ENCODE measurements around the gene CAMSAP1. TPM values are rescaled to one million over a fixed set of nuclear protein-coding genes. Genes with fewer than 3 reads are reported as not detected.

The CAMSAP1 gene
- total RNA-seq, 4 donors from 2014 or later: 31.2 to 85.3 (median 51.6) TPM

DNA sequence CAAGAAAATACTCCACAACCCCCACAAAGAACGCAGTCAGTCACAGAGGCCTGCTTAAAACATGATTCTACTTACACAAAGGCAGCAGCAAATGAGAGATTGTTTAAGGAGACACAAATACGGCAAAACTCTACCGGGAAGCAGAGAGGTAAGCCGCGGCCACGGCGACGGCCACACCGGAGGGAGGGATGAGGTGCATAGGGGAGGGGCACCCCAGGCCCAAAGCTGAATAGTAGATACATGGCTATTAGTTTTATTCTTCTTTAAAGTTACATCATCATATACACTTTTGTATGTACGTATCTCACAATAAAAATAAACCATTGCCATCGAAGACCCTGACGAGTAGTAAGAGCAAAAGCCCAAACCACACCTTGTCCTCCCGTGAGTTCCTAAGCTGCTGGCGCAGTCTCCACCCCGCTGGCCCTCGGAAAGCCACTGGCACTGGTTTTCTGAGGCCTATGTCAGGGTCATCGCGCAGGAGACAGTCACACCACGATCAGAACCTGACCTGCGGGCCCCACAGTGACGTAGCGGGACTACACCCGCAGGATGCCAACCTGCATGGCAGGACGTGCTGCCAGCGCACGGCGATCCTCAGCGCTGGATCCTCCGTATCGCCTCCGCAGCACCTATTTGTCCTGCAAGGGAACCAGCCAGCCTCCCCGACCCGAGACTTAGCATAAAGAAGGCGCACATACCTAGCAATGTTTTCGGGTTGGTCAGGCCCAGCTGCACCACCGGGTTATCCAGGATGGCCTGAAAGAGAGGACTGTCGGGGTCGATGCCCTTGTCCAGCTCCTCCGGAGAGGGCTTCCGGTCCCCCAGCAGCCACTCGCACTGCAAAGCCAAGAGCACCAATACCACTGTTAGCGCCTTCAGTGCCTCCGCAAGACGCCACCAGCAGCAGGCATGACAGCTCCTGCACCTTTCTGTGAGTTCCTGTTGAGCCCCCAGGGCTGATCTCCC is 30.5 kb upstream of the CAMSAP1 start:
- Histone ChIP-seq H3K27me3 (no peaks in the 10 kb centered on the region), H3K36me3 (peaks cover 19 to 100% (median 23%) of the 10 kb centered on the region in 3 donors), H3K4me3 (no peak overlapping the region), H3K27ac (no peak overlapping the region), H3K4me1 (peaks cover 0 to 7% (median 0%) of the 10 kb centered on the region in 3 donors), H3K9me3 (no peaks in the 10 kb centered on the region)
- DNase-seq: no peak
- intact Hi-C loops (cut with DNase I): no loop called here
- TF ChIP-seq POLR2A (IDR thresholded peaks at IDR 0.05) (no peak), CTCF (IDR thresholded peaks at IDR 0.05) (no peak)
- WGBS, 2 donors: 95% methylated on average over 25 to 41 of the region's 44 CpGs

GRCh38 chr9:135933114-135933513 is 25.8 kb upstream of the CAMSAP1 start:
- Histone ChIP-seq H3K27ac (no peak overlapping the region), H3K4me3 (no peak overlapping the region), H3K27me3 (no peaks in the 10 kb centered on the region), H3K36me3 (peaks cover 12 to 90% (median 29%) of the 10 kb centered on the region in 3 donors), H3K4me1 (peaks cover 0 to 14% (median 0%) of the 10 kb centered on the region in 3 donors), H3K9me3 (no peaks in the 10 kb centered on the region)
- 85 to 95% methylated on average over 7 to 11 of the region's 13 CpGs for WGBS, 2 donors
- no peak for DNase-seq
- TF ChIP-seq CTCF (IDR thresholded peaks at IDR 0.05): no peak
- no peak for TF ChIP-seq POLR2A (IDR thresholded peaks at IDR 0.05)
- intact Hi-C loops (cut with DNase I): no loop called here

- no peak overlapping the region for H3K4me3 ChIP-seq
- H3K9me3 ChIP-seq: no peaks in the 10 kb centered on the region
- 90 to 91% methylated on average over 9 to 18 of the region's 18 CpGs for WGBS, 2 donors
- H3K27me3 ChIP-seq: no peaks in the 10 kb centered on the region
- peaks cover under 1 to 18% (median under 1%) of the 10 kb centered on the region in 3 donors for H3K4me1 ChIP-seq
- H3K27ac ChIP-seq: no peak overlapping the region
- intact Hi-C loops (cut with DNase I): no loop called here
- TF ChIP-seq POLR2A (IDR thresholded peaks at IDR 0.05): no peak
- H3K36me3 ChIP-seq: peaks cover 7 to 86% (median 26%) of the 10 kb centered on the region in 3 donors
- no peak for DNase-seq
Observed at GRCh38 chr9:135932656-135933055, 25.3 kb upstream of the CAMSAP1 start.

GRCh38 chr9:135931349-135931820 is 24.0 kb upstream of the CAMSAP1 start:
- peaks cover 9 to 31% (median 13%) of the 10 kb centered on the region in 3 donors for H3K4me1 ChIP-seq
- intact Hi-C loops (cut with DNase I): no loop called here
- no peak overlapping the region for H3K4me3 ChIP-seq
- H3K9me3 ChIP-seq: no peaks in the 10 kb centered on the region
- no peaks in the 10 kb centered on the region for H3K27me3 ChIP-seq
- TF ChIP-seq POLR2A (IDR thresholded peaks at IDR 0.05) (no peak), CTCF (IDR thresholded peaks at IDR 0.05) (no peak)
- no peak for DNase-seq
- H3K36me3 ChIP-seq: peaks cover 0 to 75% (median 20%) of the 10 kb centered on the region in 3 donors
- WGBS, 2 donors: 87% methylated on average over 16 of the region's 31 CpGs; no CpG with 5 or more reads in 1 of the 2 donors
- H3K27ac ChIP-seq: no peak overlapping the region

DNA sequence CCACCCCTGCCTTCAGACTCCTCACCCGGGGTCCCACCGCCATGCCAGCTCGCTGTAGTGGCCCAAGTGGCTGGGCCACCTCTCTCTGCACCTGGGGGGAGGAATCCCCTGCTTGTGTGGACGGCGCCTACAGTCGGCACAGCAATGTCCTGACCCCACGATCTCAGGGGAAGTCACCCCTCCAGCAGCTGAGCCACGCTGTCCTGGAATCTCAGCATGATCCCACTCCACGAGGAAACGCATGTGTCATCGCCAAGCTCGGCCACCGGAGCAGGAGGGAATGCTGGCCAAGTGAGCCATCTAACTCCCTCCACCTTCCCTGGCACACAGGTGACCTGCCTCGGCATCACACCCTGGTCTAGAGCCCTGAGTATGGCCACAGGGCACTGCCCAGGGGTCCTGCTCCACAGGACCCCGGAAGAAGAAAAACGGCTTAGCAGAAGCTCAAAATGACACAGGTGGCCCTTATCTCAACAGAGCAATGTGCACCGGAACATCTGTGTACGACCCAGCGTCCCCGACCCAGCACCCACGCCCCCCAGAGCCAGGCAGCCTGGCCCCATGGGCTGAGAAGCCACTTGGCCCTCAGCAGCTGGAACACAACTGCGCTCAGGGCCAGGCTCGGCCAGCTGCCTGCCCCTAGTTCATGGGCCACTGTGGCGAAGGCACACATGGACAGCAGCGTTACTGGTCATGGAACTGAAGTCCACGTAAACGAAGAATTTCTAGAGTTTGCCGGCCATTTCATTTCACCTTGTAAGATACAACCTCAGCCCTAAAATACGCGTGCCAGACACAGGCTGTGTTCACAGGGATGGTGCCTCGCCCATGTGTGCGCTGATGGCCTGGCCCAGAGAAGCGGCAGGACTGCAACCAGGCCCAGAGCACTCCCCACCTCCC is 23.4 kb upstream of the CAMSAP1 start:
- no peaks in the 10 kb centered on the region for H3K27me3 ChIP-seq
- no peak overlapping the region for H3K27ac ChIP-seq
- WGBS, 2 donors: 92 to 98% methylated on average over 2 to 9 of the region's 33 CpGs
- no peak overlapping the region for H3K4me3 ChIP-seq
- peaks cover 0 to 71% (median 19%) of the 10 kb centered on the region in 3 donors for H3K36me3 ChIP-seq
- DNase-seq: no peak
- intact Hi-C loops (cut with DNase I): no loop called here
- H3K9me3 ChIP-seq: no peaks in the 10 kb centered on the region
- peaks cover 9 to 34% (median 15%) of the 10 kb centered on the region in 3 donors for H3K4me1 ChIP-seq
- no peak for TF ChIP-seq POLR2A (IDR thresholded peaks at IDR 0.05)
- TF ChIP-seq CTCF (IDR thresholded peaks at IDR 0.05): no peak

Data from esophagus squamous epithelium (tissue), 5 donors.